AG04450 (cell line): ENCODE measurements around the gene MYMK. TPM values are rescaled to one million over a fixed set of nuclear protein-coding genes. Genes with fewer than 3 reads are reported as not detected.

Experiments
- CTCF ChIA-PET: fragments of 300-600, 350-600 bp; formaldehyde crosslinking; extraction: SDS; loops from one replicate; lab custom pipeline; 2022; ENCODE audit warnings: antibody characterized with exemption, inconsistent platforms; lab: Charles Lee
- POLR2A ChIA-PET: fragments of 350-600 bp; formaldehyde crosslinking; extraction: SDS; loops from one replicate; lab custom pipeline; 2021; ENCODE audit warnings: antibody characterized with exemption, inconsistent platforms; lab: Yijun Ruan, JAX
- DNase-seq: peaks from one replicate; pipeline ENCODE4 v3.0.0-alpha.2; 2011; ENCODE audit warnings: low read depth, low spot score
- H3K27ac ChIP-seq: one replicate; pipeline ENCODE4 v1.5.1; 2012; ENCODE audit warnings: low read depth, low read length, control low read depth
- H3K27me3 ChIP-seq: one replicate; pipeline ENCODE4 v1.6.0; 2012; ENCODE audit warnings: low read length; ENCODE audit not compliant: control insufficient read depth, insufficient read depth
- H3K4me3 ChIP-seq: 2 replicates; pipeline ENCODE4 v1.5.1; 2011; ENCODE audit warnings: mild to moderate bottlenecking, low read depth, low read length, control low read depth
- H3K9me3 ChIP-seq: 2 replicates; pipeline ENCODE4 v1.5.1; 2012; ENCODE audit warnings: low read length; ENCODE audit not compliant: control insufficient read depth, insufficient read depth
- CTCF ChIP-seq: IDR thresholded peaks from 2 replicates; pipeline ENCODE4 v1.5.1; 2011; ENCODE audit warnings: low read depth, low read length, control low read depth, inconsistent platforms
- polyA plus RNA-seq: library from polyadenylated mRNA; depleted of rRNA; stranded (reverse); fragments of >200 nt; gene quantifications from 2 replicates; pipeline ENCODE4 v1.2.3, GENCODE V29; 2011

MYMK gene
- polyA plus RNA-seq, 1 experiment = not detected

GRCh38 chr9:133473743-133474142, 51.0 kb downstream of the MYMK start:
- TF ChIP-seq CTCF = no peak
- no peak for DNase-seq
- CTCF ChIA-PET = no interaction called here
- no peaks in the 10 kb centered on the region; the same call in 1 of the 2 replicates for H3K9me3 ChIP-seq
- POLR2A ChIA-PET = no interaction called here
- no peak overlapping the region for H3K27ac ChIP-seq
- H3K4me3 ChIP-seq = no peak overlapping the region
- H3K27me3 ChIP-seq = peaks cover 4% of the 10 kb centered on the region

GRCh38 chr9:133472753-133473378, 51.9 kb downstream of the MYMK start:
- H3K9me3 ChIP-seq = no peaks in the 10 kb centered on the region; the same call in 1 of the 2 replicates
- H3K4me3 ChIP-seq = no peak overlapping the region
- CTCF ChIA-PET = no interaction called here
- no peak overlapping the region for H3K27ac ChIP-seq
- POLR2A ChIA-PET = no interaction called here
- no peak for TF ChIP-seq CTCF
- peaks cover 4% of the 10 kb centered on the region for H3K27me3 ChIP-seq
- no peak for DNase-seq

GRCh38 chr9:133472277-133472645, 52.5 kb downstream of the MYMK start:
- Histone ChIP-seq H3K27me3 (peaks cover 4% of the 10 kb centered on the region), H3K9me3 (no peaks in the 10 kb centered on the region; the same call in 1 of the 2 replicates), H3K27ac (no peak overlapping the region), H3K4me3 (no peak overlapping the region)
- TF ChIP-seq CTCF = no peak
- POLR2A ChIA-PET = no interaction called here
- DNase-seq = no peak
- CTCF ChIA-PET = no interaction called here

GRCh38 chr9:133471551-133472276, 53.0 kb downstream of the MYMK start:
- CTCF ChIA-PET = no interaction called here
- no peak overlapping the region for H3K4me3 ChIP-seq
- DNase-seq = no peak
- POLR2A ChIA-PET = no interaction called here
- no peaks in the 10 kb centered on the region for H3K27me3 ChIP-seq
- no peaks in the 10 kb centered on the region; the same call in 1 of the 2 replicates for H3K9me3 ChIP-seq
- TF ChIP-seq CTCF = no peak
- H3K27ac ChIP-seq = no peak overlapping the region

GRCh38 chr9:133470988-133471387, 53.8 kb downstream of the MYMK start:
- Histone ChIP-seq H3K27me3 (no peaks in the 10 kb centered on the region), H3K4me3 (no peak overlapping the region), H3K9me3 (no peaks in the 10 kb centered on the region; the same call in 1 of the 2 replicates), H3K27ac (no peak overlapping the region)
- no peak for TF ChIP-seq CTCF
- ChIA-PET CTCF (interaction anchor here (0.6 kb wide), 1 partner anchor 365 kb away, joined by 3 read pairs; no protein-coding TSS in a partner anchor), POLR2A (no interaction called here)
- DNase-seq = no peak
